Body of pancreas (tissue), 4 donors: ENCODE measurements around the gene KRT84.

Experiments
- POLR2A ChIP-seq, 3 donors: fragments of 450-650 bp; IDR thresholded peaks; one replicate each; pipeline ENCODE4 v1.6.1; 2016; ENCODE audit warnings: antibody characterized with exemption in 3 of 3, mild to moderate bottlenecking in 2 of 3
- TF ChIP-seq, protein P1 (sequence below), 7 experiments: fragments of 450-650 bp in 4 of 7; fragments of 200-600 bp in 3 of 7; sonication (generic) in 3 of 7; IDR thresholded peaks; one replicate each; pipeline ENCODE4 v1.5.1; 2016 to 2019; ENCODE audit warnings: antibody characterized with exemption in 7 of 7

DNA sequence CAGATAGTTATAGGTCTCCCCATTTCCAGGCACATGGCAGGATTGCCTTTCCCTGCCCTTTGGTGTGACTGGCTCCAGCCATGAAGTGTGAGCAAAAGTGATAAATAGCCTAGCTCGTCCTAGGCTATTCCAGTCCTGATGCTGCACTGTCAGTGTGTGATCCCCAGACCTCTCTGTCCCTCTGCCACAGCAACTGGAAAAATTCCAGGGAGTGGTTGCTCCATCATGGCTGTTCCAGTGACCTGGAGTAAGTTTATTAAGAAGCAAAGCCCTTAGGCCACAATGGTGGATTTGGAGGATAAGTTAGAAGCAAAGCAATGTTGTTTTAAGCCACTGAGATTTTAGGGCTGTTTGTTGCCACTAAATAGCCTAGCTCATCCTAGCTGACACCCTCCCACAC lies 54.4 kb downstream of the KRT84 start:
- TF ChIP-seq, protein P1, sequence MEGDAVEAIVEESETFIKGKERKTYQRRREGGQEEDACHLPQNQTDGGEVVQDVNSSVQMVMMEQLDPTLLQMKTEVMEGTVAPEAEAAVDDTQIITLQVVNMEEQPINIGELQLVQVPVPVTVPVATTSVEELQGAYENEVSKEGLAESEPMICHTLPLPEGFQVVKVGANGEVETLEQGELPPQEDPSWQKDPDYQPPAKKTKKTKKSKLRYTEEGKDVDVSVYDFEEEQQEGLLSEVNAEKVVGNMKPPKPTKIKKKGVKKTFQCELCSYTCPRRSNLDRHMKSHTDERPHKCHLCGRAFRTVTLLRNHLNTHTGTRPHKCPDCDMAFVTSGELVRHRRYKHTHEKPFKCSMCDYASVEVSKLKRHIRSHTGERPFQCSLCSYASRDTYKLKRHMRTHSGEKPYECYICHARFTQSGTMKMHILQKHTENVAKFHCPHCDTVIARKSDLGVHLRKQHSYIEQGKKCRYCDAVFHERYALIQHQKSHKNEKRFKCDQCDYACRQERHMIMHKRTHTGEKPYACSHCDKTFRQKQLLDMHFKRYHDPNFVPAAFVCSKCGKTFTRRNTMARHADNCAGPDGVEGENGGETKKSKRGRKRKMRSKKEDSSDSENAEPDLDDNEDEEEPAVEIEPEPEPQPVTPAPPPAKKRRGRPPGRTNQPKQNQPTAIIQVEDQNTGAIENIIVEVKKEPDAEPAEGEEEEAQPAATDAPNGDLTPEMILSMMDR (IDR thresholded peaks at IDR 0.05): no peak
- TF ChIP-seq POLR2A (IDR thresholded peaks at IDR 0.05): no peak
